ENCODE measurements around the gene SATB2.
A peak's percentile ranks its signal among the peaks of the same experiment; 100 is the strongest.

Gene SATB2

DNA sequence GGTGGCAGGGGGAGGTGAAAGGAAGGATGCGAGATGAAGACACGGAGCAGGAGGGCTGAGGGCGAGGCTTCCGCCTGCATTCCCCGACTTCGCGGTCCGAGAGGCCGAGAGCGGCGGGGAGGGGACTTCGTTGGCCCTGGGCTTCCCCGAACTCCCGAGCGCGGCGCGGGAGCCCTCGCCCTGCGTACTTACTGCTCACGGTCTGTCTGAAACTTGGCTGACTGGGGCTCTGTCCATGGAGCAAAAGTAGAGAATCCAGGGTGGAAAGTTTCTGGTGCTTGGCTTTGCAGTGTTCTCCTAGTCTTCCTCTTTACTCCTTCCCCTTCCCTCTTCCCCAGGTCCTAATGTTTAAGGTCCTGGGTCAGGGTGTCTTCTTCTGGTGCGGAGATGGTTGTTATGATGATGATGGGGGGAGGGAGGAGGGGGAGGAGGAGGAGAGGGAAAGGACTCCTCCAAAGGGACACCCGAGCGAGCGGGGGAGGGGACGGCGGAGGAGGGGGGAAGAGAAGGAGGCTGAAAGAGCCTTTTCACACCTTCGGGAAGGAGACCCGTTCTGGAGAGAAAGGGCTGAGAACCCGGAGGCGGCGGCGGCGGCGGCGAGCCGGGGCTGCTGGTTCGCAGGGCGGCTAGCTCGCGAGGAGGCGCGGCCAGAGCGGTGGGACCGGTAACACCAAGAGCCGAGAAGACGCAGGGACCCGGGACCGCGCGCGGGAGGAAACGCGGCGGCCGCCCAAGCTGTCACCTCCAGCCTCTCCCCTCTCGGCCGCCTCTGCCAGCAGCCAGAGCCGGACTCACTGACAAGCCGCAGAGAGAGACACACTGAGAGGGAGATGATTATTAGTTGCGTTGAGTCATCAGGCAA lies at the start of gene SATB2:
Gene SATB2 (minus strand): TSS at position 793 of the 862 bp plus-strand sequence. CDS start 1,902 bp downstream, outside the sequence.
- DNase-seq: no peak

DNA sequence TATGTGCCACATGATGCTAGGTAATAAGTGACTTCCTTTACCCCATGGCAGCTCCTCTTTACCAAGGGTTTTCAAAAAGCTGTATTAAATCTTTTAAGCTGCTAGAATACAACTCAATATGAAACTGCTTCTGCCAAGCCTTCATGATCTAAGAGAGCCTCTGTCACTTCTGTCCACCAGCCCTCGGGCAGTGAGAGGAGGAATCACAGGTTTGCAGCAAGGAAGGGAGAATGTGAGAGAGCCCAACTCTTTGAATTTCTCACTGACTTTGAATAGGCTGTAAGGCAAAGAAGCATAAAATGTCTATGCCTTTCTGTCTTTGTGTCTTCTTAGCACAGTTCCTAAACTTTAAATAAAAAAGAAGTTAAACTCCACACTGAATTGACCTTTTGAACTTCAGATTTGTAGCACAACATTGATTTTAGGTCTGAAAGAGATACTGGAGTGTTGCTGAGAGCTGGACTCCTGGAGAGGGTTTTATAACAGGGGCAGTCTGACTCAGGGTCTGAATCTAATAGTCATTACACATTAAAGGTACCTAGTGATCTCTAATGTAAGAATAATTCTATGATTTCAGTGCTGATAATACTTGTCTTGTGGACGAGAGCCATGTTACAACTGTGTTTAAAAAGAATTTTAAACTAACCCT lies 48.1 kb upstream of the SATB2 start:
- no peak for DNase-seq

DNA sequence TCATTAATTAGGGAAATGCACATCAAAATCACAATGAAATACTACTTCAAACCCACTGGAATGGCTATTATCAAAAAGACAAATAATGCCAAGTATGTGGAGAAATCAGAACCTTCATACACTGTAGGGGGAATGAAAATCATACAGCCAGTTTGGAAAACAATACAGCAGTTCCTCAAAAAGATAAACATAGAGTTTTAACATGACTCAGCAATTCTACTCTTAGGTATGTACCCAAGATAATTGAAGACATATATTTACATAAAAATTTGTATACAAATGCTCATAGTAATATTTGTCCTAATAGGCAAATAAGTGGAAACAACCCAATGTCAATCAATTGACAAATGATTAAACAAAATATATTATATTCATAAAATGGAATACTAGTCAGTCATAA lies 45.4 kb upstream of the SATB2 start:
- no peak for DNase-seq

DNA sequence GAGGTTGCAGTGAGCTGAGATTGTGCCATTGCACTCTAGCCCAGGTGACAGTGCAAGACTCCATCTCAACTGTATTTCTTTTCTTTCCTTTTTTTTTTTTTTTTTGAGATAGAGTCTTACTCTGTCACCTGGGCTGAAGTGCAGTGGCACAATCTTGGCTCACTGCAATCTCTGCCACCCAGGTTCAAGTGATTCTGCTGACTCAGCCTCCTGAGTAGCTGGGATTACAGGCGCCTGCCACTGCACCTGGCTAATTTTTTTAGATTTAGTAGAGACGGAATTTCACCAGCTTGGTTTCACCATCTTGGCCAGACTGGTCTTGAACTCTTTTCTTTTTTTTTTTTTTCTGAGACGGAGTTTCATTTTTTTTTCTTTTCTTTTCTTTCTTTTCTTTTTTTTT lies 41.3 kb upstream of the SATB2 start:
- DNase-seq: no peak

DNA sequence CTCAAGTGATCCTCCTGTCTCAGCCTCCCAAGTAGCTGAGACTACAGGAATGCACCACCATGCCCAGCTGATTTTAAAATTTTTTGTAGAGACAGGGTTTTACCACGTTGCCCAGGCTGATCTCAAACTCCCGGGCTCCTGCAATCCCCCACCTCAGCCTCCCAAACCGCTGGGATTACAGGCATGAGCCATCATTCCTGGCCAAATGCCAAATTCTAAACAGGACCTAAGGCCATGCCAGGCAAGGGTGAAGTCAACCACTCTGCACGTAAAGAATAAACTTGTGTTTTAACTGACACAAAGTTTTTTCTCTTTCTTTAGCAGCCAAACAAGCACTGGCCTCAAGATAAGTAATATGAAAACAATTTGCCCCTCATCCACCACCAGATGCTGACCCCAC lies 37.4 kb upstream of the SATB2 start:
- DNase-seq: no peak

DNA sequence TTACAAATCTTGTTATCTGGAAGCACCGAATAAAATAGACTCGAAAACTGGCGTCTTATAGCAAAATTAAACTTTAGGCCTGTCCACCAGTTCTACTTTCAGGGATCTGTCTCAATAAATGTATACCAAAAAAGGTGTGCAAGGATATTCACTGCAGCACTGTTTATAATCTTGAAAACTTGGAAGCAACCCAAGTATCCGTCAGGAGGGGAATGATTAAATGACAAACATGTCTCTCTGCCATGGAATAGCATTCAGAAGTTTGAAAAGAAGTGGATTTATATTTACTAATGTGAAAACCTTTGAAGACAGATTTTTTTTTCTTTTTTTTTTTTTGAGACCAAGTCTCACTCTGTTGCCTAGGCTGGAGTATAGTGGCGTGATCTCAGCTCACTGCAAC lies 32.3 kb upstream of the SATB2 start:
- DNase-seq: no peak

DNA sequence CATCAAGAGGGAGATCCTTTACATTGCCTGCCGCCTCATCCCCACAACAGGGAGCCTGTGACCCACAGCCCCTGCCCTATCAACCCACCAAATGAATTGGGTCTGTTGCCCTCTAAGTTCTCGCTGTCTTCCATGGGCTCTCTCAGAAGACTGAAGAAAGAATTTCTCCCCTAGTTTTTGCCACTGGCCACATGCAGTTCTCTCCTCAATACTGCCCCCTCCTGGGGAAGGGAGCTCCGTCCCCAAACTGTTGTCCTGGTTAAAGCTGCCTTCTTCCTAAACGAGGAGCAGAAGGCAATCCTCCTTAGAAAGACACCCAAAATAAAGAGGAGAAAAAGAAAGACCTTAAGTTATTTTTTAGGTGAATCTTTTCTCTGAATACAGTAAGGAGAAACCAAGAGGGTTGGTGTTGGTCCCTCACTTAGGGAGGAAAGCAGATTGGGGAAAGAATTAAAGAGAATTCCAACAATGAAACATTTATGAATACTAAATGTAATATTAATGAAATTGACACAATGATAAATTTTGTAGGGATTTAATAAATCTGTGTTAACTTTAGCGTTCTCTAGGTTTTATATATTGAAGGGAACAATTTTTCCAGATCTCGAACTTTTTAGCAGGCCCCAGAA lies 31.1 kb upstream of the SATB2 start:
- peak; percentile 38 for DNase-seq

DNA sequence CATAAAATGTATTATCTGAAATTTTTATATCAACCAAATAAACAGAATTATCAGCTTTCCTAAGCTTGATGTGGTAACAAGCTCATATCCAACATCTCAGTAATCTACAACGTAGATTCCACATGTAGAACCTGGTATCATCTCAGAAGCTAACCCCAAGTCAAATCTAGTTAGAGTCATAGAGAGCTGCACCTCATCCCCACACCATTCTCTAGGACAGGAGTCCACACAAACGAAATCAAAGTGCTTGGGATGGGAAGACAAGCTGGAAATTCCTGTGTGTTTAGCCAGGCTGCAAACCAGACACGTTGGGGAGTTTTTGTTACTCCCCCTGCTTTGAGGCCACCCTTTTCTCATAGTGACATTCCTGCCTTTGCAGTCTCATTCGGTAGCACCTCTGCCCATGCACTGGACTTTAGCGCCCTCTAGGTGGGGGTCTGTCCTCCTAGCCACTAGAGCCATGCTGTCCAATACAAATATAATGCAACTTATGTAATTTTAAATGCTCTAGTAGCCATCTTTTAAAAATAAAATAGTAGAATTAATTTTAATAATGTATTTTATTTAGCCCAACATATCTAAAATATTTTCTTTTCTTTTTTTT lies 28.1 kb upstream of the SATB2 start:
- DNase-seq: no peak

DNA sequence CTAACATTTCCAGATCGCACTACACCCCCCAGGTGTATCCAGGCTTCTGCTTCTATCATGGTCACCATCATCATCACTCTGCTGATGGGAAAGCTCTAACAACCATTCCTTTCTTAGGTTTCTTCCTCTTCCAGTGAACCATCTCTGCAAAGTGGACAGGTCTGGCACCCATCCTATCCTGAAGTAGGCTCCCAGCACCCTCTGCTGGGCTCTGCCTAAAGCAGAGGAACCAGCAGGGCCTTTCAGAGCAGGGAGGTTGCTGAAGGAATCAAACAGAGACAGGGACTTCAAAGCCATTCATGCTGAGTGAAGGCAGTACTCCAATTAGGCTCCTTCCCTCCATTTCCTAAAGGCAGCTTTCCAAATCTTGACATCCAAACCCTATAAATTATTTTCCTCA lies 27.2 kb upstream of the SATB2 start:
- DNase-seq: no peak

DNA sequence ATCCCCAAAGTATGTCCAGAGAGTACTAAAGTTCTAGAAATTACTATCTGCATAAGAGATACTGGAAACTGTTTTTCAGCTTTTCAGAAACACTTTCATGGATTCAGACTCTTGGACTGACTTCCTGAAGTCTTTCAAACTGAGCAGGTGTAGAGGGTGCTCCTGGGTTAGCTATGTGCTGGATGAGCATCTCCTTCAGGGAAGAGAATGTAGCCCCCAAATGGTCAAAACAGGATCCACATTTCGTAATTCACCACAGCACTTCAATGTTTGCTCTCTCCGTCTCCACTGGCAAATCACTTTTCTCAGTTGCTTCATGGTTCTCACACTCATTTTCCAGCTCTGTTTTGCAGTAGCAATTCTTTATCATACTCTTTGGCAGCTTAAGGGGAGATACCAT lies 23.2 kb upstream of the SATB2 start:
- DNase-seq: no peak

DNA sequence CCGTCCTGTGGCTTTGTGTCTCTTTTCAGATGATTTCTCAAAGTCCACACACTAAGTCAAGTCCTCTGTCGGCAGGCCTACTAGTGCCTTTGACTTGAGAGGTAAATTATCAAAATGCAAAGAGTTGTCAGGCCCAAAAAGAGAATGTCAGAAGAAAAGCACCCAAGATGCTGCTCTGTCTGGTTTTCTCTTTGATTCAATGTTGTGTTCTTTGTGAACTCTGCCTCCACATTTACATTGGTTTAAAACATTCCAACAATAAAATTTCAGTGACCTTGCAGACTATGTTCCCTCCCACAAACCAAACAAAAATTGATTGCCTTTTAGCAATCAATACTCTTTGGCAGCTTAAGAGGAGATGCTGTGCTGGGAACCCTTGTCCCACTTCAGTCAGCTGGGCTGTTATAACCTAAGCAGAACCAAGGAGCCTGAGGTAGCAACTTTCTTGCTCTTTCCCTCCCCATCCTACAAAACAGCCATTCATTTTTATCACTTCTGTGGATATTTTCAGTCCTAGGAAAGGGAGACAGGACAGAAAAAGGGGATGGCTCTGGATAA lies 19.6 kb upstream of the SATB2 start:
- DNase-seq: no peak

DNA sequence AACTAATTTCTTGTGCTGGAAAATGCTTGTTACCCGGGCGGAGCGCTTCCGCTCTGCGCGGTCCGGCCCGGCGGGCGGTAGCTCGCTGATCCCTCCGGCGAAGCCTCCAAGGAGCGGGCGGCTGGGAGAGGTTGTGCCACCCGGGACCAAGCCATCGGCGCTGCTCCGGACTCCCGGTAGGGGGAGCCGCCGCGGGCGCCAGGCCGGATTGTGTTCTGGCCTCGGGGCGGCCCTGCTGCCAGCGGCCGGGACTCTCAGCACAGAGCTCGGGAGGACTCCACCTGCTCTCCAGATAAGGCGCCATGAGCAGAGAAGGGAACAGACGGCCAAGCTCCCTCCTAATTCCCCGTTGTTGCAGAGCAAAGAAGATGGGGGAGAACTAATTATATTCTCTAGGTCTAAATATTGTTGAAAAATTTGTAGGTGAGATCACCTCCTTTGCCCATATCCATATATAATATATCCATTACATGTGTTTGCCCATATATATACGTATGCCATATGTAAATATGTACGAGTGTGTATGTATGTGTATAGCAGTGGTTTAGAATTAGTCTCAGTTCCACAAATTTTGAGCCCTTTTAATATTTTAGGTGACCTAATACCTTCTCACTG lies 13.8 kb upstream of the SATB2 start:
- no peak for DNase-seq

DNA sequence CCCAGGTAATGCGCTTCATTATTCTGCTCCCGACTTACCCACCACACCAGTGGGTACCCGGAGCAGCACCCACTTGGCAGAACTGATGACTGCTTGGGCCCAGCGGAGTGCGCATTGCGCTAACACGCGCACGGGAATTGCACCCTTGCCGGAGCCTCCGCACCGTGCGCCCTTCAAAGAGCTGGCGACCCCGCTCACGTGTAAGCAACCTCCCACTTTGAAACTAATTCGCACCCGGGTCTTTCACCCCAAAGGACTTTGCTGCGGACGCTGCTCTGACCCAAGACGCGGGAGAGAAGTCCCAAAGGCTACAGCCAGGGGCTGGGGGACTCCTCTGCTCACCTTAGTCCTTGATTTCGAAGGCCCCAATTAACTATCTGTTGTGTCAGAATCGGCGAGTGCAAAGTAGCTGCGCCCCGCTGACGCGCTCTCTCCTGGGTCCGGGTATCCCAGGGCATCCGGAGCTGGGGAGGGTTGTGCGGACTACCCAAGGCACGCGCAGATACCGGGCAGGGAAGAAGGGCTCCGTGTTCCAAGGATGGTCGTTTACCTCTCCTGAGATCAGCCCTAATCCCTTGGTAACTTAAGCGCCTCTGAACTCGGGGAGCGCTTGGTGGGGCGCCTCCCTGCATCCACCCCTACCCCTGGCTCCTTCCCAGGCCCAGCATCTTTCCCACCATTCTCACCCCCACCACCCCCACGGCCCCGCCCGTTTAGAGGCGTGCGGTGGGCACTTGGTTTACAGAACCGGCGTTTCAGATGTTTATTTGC lies 13.1 kb upstream of the SATB2 start:
- DNase-seq: no peak

DNA sequence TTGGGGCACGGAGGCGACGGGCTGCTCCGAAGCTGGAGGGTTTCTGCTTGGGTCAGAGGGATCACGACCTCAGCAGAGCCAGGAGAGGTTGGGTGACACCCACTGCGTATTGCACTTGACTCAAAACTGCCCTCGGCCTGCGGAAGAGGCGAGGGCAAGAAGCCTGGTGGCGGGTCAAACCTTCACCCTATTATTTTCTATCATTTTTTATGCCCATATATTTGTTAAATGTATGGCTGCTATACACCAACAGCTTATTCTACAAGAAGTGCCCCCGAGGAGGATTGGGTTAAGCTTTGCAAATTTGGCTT lies 12.6 kb upstream of the SATB2 start:
- no peak for DNase-seq

DNA sequence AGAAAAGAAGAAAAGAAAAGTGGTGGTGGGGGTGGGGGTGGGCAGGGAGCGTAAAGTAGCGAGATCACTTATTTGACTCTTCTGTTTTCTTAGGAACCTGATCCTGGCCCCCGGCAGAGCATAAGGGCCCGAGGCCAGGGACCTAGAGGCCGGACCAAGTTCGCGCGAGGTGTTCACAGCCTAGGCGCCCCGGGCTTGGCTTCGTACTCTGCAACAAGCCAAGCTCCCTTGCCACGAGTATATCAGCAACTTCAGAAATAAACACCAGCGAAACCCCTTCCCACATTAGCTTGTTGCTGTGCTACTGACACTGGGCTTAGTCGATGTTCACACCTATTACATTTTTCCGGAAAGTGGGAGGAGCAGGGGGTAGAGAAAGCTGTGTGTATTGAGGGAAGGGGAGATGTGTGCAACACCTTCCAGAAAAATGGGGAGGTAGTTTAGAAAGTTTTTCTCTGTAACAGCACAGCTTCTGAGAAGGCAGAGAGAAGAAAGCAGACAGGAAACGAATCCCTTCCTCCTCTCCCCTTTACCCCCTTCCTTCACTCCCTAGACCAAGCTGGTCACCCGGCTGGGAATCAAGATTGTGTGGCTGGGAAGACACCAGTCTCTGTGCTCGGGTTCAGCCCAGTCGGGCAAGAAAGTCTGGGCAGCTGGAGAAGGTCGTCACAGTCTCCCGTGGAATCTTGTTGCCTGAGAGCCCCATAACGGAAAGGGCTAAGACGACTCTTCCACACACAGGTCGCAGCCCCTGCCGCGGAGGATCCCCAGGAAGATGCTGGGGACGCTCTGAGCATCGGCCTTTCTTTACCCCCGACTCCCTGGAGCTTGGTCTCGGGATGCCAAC lies 12.0 kb upstream of the SATB2 start:
- no peak for DNase-seq

DNA sequence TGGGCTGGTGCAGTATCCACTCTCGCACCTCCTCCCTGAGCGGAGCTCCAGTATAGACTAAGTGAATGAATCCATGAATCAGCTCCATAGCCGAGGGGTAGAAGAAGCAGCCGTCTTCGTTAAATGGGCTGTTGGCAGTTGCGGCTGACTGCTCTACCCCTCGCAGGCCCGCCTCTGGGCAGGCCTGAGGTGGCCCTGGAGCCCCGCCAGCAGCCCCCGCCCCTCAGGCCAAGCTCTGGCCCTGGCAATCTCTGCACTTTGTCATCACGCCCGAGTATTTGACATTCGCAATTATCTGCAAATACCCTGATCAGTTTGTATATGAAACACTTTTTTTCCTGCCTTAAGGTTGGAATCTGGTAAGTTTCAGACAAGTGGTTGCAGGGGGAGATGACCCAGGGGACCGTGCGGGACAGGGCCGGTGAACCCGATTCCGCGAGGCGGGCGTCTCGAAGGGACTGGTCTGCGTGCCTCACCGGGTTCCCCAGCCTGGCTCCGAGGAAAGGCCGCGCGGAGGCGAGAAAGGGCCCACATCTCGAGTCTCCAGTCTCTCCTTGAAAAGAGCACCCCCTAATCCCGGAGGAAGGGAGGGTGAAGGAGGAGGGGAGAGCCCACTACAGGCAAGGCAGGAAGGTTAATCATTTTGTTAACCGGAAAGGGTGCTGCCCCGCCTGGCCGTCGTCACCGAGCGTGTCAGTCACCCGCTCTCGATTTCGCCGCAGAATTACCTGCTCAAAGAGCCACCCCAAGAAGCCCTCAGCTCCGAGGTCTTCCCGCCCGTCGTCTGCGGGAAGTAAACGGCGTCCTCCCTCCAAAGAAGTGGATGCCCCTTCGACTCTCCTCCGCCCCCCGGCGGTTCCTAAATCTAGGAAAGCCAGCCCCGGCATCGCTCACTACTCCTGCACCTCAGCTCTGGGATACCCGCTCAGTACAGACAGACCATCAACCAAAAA lies 11.1 kb upstream of the SATB2 start:
- no peak for DNase-seq

DNA sequence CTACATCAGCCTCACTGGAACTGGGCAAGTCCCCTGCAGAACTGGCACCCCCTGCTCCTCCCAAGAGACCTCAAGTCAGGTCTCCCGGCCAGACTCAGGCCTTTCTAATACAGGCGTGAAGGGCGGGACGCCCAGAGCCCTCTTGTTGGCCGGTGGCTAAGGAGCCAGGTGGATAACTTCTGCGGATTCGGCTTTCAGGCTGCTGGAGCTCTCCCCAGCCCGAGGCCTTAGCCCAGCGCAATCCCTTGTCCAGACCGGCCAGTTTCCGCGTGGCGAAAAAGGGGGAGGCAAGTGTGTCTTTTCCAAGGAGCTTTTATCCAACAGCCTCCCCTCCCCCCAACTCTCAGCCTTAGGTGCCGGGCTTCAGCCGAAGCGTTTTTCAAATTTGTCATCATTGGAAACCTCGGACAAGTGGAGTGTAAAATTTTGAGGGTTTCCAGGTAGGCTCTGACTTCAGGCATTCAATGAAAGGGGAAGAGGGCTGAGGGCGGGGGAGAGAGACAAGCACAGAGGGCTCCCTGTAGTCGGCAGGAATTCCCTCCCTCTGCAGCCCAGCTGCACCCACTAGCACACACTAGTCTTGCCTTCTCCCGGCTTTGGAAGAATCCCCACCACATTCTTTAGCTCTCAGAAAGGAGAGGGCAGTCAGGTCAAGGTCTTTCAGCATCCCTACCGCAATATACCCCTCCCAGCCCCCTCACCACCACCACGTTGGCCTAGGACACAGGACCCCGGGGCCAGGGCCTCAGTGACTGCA lies 9.5 kb upstream of the SATB2 start:
- no peak for DNase-seq

DNA sequence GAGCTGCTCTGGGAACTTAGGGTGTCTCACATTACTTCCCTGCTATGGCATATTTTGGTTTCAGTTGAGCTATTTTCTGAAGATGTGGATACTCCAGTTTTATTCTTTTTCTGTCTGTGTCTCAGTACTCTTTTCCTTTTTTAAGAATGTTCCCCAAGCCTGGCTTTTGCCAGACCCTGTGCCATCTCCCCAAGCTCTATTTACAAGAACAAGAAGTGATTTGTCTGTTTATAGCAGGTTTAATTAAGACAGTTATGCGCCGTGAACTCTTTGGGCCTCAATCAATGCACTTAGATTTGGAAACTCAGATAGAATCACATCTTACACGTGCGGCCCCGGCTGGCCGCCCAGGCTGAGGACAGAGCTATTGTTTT lies 8.9 kb upstream of the SATB2 start:
- no peak for DNase-seq

DNA sequence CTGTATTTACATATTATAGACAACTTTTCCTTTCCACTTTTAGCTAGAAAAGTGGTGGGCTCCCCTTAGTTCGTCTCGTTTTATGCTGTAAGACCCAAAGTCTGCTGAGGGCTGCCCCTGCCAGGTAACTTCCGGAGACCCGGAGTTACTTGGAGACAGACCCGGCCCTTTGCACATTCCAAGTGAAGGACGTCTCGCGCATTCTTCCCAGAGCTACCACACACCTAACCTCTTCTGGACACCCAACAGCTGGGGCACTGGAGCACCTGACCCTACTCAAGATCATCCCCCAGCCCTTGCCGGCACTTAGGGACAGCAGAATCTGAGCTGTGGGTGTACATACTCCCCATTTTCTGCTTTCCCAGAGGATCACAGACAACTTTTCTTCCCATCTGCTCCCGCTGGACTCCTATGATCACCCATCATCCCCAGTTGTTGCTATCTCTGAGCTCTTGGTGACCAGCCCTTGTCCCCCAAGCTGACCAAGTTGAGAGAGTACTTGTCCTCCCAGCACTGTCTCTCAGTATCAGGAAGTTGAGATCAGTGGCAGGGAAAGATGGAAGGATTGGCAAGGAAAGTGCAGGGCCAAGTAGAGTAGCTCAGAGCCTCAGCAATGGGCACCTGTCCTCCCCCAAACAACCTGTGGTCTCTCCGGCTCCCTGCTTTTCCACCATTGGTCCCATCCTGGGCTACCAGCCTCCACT lies 8.4 kb upstream of the SATB2 start:
- no peak for DNase-seq
